DND-41 (cell line): ENCODE measurements around the gene RTP1.

Experiments
- ATAC-seq: fragments of 200-7000 bp; cut with Tn5 transposase; 3 replicates; pipeline ENCODE4 v1.9.1; 2021; ENCODE audit warnings: low read depth; ENCODE audit not compliant: insufficient read depth
- DNase-seq: peaks from one replicate; pipeline ENCODE4 v3.0.0-alpha.2; 2020
- H2AFZ ChIP-seq: 2 replicates; pipeline ENCODE4 v1.6.0; 2012; ENCODE audit warnings: low read depth, low read length
- H3K27ac ChIP-seq: 2 replicates; pipeline ENCODE4 v1.5.1; 2012; ENCODE audit warnings: low read length, inconsistent platforms
- H3K27me3 ChIP-seq: fragments of 200-600 bp; sonication (generic); 2 replicates; pipeline ENCODE4 v1.6.0; 2012; ENCODE audit warnings: low read length, mild to moderate bottlenecking, inconsistent platforms; ENCODE audit not compliant: insufficient read depth, poor library complexity
- H3K36me3 ChIP-seq: 2 replicates; pipeline ENCODE4 v1.5.1; 2012; ENCODE audit warnings: low read length, inconsistent platforms; ENCODE audit not compliant: insufficient read depth
- H3K4me1 ChIP-seq: 2 replicates; pipeline ENCODE4 v1.5.1; 2012; ENCODE audit warnings: mild to moderate bottlenecking, low read length; ENCODE audit not compliant: insufficient read depth
- H3K4me2 ChIP-seq: 2 replicates; pipeline ENCODE4 v1.6.0; 2012; ENCODE audit warnings: mild to moderate bottlenecking, moderate library complexity, low read length, inconsistent platforms; ENCODE audit not compliant: insufficient read depth
- H3K4me3 ChIP-seq, 2 experiments: fragments of 200-600 bp in 1 of 2; shearing (Covaris generic) in 1 of 2; 2 replicates each; pipeline ENCODE4 v1.5.1; 2012 to 2016; ENCODE audit warnings: inconsistent platforms in 2 of 2, low read length in 2 of 2, mild to moderate bottlenecking in 2 of 2, low read depth in 1 of 2, moderate library complexity in 1 of 2
- H3K79me2 ChIP-seq: 2 replicates; pipeline ENCODE4 v1.6.0; 2012; ENCODE audit warnings: low read length, inconsistent platforms; ENCODE audit not compliant: insufficient read depth
- H3K9ac ChIP-seq: 2 replicates; pipeline ENCODE4 v1.6.0; 2012; ENCODE audit warnings: low read depth, mild to moderate bottlenecking, inconsistent platforms, low read length, moderate library complexity
- H3K9me3 ChIP-seq: 2 replicates; pipeline ENCODE4 v1.5.1; 2012; ENCODE audit warnings: low read length, moderate library complexity, mild to moderate bottlenecking, inconsistent platforms; ENCODE audit not compliant: insufficient read depth, severe bottlenecking
- H4K20me1 ChIP-seq: 2 replicates; pipeline ENCODE4 v1.6.0; 2012; ENCODE audit warnings: low read length; ENCODE audit not compliant: insufficient read depth
- CTCF ChIP-seq: IDR thresholded peaks from 2 replicates; pipeline ENCODE4 v1.5.1; 2012; ENCODE audit warnings: borderline replicate concordance, low read length, moderate library complexity, mild to moderate bottlenecking; ENCODE audit not compliant: poor library complexity, severe bottlenecking; ENCODE audit errors: extremely low read depth
- EZH2 ChIP-seq: IDR thresholded peaks from 3 replicates; pipeline ENCODE4 v1.6.1; 2012; ENCODE audit warnings: borderline replicate concordance, low read depth, mild to moderate bottlenecking, moderate library complexity, low read length, inconsistent platforms; ENCODE audit not compliant: severe bottlenecking

RTP1 gene

GRCh38 chr3:187161556-187161955 lies 35.7 kb upstream of the RTP1 start:
- Histone ChIP-seq H3K36me3 (no peaks in the 10 kb centered on the region), H3K4me1 (no peaks in the 10 kb centered on the region), H3K27ac (no peak overlapping the region), H2AFZ (no peak overlapping the region), H3K79me2 (no peaks in the 10 kb centered on the region), H3K4me2 (no peak overlapping the region), H3K4me3 (no peak overlapping the region), H3K9me3 (peaks cover 2% of the 10 kb centered on the region), H3K9ac (no peak overlapping the region), H3K27me3 (peaks cover 5% of the 10 kb centered on the region), H4K20me1 (no peaks in the 10 kb centered on the region)
- ATAC-seq, result no peak
- TF ChIP-seq EZH2 (no peak), CTCF (no peak)
- DNase-seq, result no peak

DNA sequence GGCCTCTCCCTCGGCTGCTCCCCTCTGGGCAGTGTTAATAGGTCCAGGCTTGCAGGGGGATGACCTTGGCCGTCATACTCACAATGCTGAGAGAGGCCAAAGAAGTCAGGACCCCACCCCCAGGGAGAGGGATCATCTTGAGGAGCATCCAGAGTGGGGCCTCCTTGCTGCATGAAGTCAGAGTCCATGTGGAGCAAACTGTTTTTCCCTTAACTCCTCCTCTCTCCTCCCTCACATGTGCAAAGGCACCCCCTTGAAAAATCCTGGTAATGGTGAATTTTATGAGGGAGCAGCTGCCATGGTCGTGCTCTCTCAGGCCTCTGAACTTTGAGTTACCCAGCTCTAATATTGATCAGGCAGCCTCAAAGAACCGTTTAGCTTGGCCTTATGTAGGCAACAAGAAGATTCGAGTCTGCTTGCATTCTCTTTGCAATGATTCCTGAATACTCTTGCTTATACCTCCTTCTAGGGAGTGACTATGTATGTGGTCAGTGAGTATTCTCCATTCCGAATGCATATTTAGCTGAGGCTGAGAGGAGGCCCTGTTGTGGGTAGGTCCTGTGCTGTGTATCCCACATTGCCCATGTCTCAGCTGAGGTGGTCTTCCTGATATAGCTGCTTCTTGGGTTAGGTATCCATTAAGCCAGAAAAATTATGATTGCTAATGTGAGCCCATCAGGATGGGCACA lies 34.9 kb upstream of the RTP1 start:
- peaks cover 9% of the 10 kb centered on the region for H3K27me3 ChIP-seq

GRCh38 chr3:187165144-187165543 lies 32.1 kb upstream of the RTP1 start:
- Histone ChIP-seq H3K27me3 (peaks cover 15% of the 10 kb centered on the region), H3K79me2 (no peaks in the 10 kb centered on the region), H2AFZ (no peak overlapping the region), H3K4me1 (no peaks in the 10 kb centered on the region), H3K9me3 (no peaks in the 10 kb centered on the region), H3K4me2 (no peak overlapping the region), H4K20me1 (no peaks in the 10 kb centered on the region), H3K27ac (no peak overlapping the region), H3K4me3 (no peak overlapping the region), H3K36me3 (no peaks in the 10 kb centered on the region), H3K9ac (no peak overlapping the region)
- DNase-seq, result peak; percentile 11
- ATAC-seq, result 0 out of 3 replicates have a peak, but pooled peaks have one; percentile 40
- TF ChIP-seq EZH2, result no peak
- TF ChIP-seq CTCF, result peak; percentile 73

More for the DNA sequence above, 34.9 kb upstream of the RTP1 start:
- ATAC-seq (no peak), DNase-seq (no peak)
- TF ChIP-seq EZH2 (no peak), CTCF (no peak)
- Histone ChIP-seq H3K4me3 (no peak overlapping the region), H3K27ac (no peak overlapping the region), H3K9ac (no peak overlapping the region), H3K79me2 (no peaks in the 10 kb centered on the region), H3K9me3 (peaks cover 2% of the 10 kb centered on the region), H3K4me1 (no peaks in the 10 kb centered on the region), H4K20me1 (no peaks in the 10 kb centered on the region), H3K36me3 (no peaks in the 10 kb centered on the region), H3K4me2 (no peak overlapping the region), H2AFZ (no peak overlapping the region)

- Histone ChIP-seq H3K4me2 (no peak overlapping the region), H3K27me3 (peaks cover 15% of the 10 kb centered on the region)
- ATAC-seq, result no peak
Measured at GRCh38 chr3:187166750-187167149, 30.5 kb upstream of the RTP1 start.

More at GRCh38 chr3:187166750-187167149, 30.5 kb upstream of the RTP1 start:
- no peaks in the 10 kb centered on the region for H3K79me2 ChIP-seq
- H3K36me3 ChIP-seq, result no peaks in the 10 kb centered on the region
- H3K9ac ChIP-seq, result no peak overlapping the region
- no peak overlapping the region for H3K4me3 ChIP-seq
- no peak overlapping the region for H3K27ac ChIP-seq
- no peaks in the 10 kb centered on the region for H3K4me1 ChIP-seq
- no peak overlapping the region for H2AFZ ChIP-seq
- H4K20me1 ChIP-seq, result no peaks in the 10 kb centered on the region
- H3K9me3 ChIP-seq, result no peaks in the 10 kb centered on the region
- no peak for TF ChIP-seq EZH2
- TF ChIP-seq CTCF, result no peak
- DNase-seq, result no peak
